Ovary (tissue), 3 donors: ENCODE data around the gene STXBP1.

ENCODE experiments used
- CTCF ChIP-seq, 3 donors: fragments of 450-650 bp in 2 of 3; fragments of 200-600 bp in 1 of 3; IDR thresholded peaks; one replicate each; pipeline versions ENCODE4 v1.5.1 to v1.8.0; 2016 to 2022; ENCODE audit warnings: antibody characterized with exemption in 3 of 3, mild to moderate bottlenecking in 1 of 3
- EP300 ChIP-seq: sonication (generic); formaldehyde crosslinking; IDR thresholded peaks from one replicate; pipeline ENCODE4 v1.6.1; 2017; ENCODE audit warnings: antibody characterized with exemption
- donor health status: DM: no; HTN: no; CAD: no.

DNA sequence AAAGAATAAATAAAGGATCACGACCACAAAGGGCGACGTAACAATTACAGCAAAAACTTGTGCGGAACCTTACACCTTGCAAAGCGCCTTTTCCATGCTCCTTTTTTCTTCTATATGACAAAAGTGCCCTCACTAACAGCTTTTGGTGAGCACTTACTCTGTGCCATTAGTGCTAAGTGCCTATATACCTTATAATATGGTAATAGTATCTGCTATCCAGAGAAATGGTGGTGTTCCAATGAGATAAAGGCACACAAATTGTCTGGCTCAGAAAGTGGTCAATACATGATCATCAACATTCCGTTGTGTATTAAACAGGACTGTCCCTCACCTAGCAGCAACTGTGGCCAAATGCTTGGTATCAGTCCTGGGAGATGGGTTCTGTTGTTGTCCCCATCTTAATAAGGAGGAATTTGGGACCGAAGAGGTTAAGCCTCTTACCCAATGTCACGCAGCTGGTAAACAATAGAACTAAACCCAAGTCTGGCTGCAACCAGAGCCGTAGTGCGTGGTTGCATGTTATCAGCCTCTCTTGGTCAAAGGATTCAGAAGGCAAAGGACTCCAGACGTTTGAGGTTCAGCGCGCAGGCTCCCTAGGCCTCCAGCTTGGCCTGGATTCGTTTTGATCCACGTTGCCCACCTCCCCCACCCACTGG, 123.6 kb downstream of the STXBP1 start:
- TF ChIP-seq CTCF (IDR thresholded peaks at IDR 0.05) (no peak), EP300 (no peak)
